ENCODE results near the gene GXYLT1.
"Not testable (repeated sequence)": the region's sequence is repeated elsewhere in the genome, so short reads cannot be mapped to it uniquely, and the experiment has no call there.

Gene GXYLT1

DNA sequence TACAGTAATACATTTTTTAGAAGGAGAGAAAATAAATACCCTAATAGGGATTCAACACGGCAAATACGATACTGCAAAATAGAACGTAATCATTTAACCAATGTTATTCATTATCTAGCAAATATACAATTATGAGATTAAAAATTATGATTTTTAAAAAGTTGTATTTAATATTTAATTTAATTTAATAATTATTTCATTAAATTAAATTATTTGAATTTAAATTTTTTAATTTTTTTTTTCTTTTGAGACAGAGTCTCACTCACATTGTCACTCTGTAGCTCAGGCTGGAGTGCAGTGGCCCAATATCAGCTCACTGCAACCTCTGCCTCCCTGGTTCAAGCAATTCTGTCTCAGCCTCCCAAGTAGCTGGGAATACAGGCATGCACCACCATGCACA lies 42.0 kb downstream of the GXYLT1 start:
- no peak for ATAC-seq (replicated peaks)
- peaks cover 6 to 8% of the 10 kb centered on the region in 2 donors for H3K4me1 Mint-ChIP-seq
- DNase-seq, result no peak
- H3K36me3 Mint-ChIP-seq, result peaks cover 0 to 3% of the 10 kb centered on the region in 2 donors
- H3K9me3 Mint-ChIP-seq, result no peaks in the 10 kb centered on the region
- H3K4me3 Mint-ChIP-seq, result no peak overlapping the region
- no peak overlapping the region for H3K27ac Mint-ChIP-seq
- no peaks in the 10 kb centered on the region for H3K27me3 Mint-ChIP-seq

DNA sequence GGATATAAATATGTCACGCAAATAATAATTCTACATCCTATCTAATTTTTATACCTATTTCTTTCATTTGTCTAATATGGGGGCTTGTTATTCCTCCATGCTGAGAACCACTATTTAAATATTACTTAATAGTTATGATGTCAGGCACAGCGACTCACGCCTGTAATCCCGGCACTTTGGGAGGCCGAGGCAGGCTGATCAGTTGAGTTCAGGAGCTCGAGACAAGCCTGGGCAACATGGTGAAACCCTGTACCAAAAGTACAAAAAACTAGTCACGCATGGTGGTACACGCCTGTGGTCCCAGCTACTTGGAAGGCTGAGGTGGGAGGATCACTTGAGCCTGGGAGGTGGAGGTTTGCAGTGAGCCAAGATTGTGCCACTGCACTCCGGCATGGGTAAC lies 45.2 kb downstream of the GXYLT1 start:
- no peaks in the 10 kb centered on the region for H3K27me3 Mint-ChIP-seq
- no peaks in the 10 kb centered on the region for H3K9me3 Mint-ChIP-seq
- H3K4me1 Mint-ChIP-seq, result peaks cover 12 to 27% of the 10 kb centered on the region in 2 donors
- H3K27ac Mint-ChIP-seq, result no peak overlapping the region
- peaks cover 13 to 18% of the 10 kb centered on the region in 2 donors for H3K36me3 Mint-ChIP-seq
- H3K4me3 Mint-ChIP-seq, result no peak overlapping the region
- DNase-seq (no peak), ATAC-seq (replicated peaks) (no peak)

- H3K27ac Mint-ChIP-seq, result peak overlapping the region; percentile 96
- peaks cover 13 to 18% of the 10 kb centered on the region in 2 donors for H3K36me3 Mint-ChIP-seq
- peak; percentile 96 to 98 for ATAC-seq (replicated peaks)
- no peak for DNase-seq
- H3K4me1 Mint-ChIP-seq, result peaks cover 12 to 27% of the 10 kb centered on the region in 2 donors
- H3K27me3 Mint-ChIP-seq, result no peaks in the 10 kb centered on the region
- peak overlapping the region; percentile 83 to 85 for H3K4me3 Mint-ChIP-seq
- no peaks in the 10 kb centered on the region for H3K9me3 Mint-ChIP-seq
Measured at GRCh38 chr12:42097971-42098370, 46.7 kb downstream of the GXYLT1 start.

GRCh38 chr12:42094277-42094676 lies 50.4 kb downstream of the GXYLT1 start:
- H3K4me1 Mint-ChIP-seq, result peaks cover 14 to 27% of the 10 kb centered on the region in 2 donors
- no peak overlapping the region for H3K4me3 Mint-ChIP-seq
- DNase-seq (no peak), ATAC-seq (replicated peaks) (no peak)
- no peaks in the 10 kb centered on the region for H3K27me3 Mint-ChIP-seq
- H3K36me3 Mint-ChIP-seq, result peaks cover 24 to 38% of the 10 kb centered on the region in 2 donors
- H3K9me3 Mint-ChIP-seq, result no peaks in the 10 kb centered on the region
- H3K27ac Mint-ChIP-seq, result no peak overlapping the region

- Mint-ChIP-seq H3K9me3 (no peaks in the 10 kb centered on the region), H3K4me1 (peaks cover 7 to 12% of the 10 kb centered on the region in 2 donors), H3K36me3 (peaks cover 29 to 43% of the 10 kb centered on the region in 2 donors), H3K27me3 (no peaks in the 10 kb centered on the region), H3K27ac (no peak overlapping the region), H3K4me3 (no peak overlapping the region)
- ATAC-seq (replicated peaks), result no peak
- DNase-seq, result no peak
Measured at GRCh38 chr12:42091769-42092168, 52.9 kb downstream of the GXYLT1 start.

GRCh38 chr12:42090899-42091298 lies 53.8 kb downstream of the GXYLT1 start:
- Mint-ChIP-seq H3K27ac (no peak overlapping the region), H3K9me3 (no peaks in the 10 kb centered on the region), H3K4me1 (peaks cover 5 to 6% of the 10 kb centered on the region in 2 donors), H3K27me3 (no peaks in the 10 kb centered on the region), H3K4me3 (no peak overlapping the region), H3K36me3 (peaks cover 25 to 40% of the 10 kb centered on the region in 2 donors)
- ATAC-seq (replicated peaks), result no peak
- DNase-seq, result no peak

- Mint-ChIP-seq H3K36me3 (peaks cover 24 to 47% of the 10 kb centered on the region in 2 donors), H3K4me3 (no peak overlapping the region), H3K9me3 (no peaks in the 10 kb centered on the region), H3K27ac (no peak overlapping the region), H3K4me1 (peaks cover 3 to 6% of the 10 kb centered on the region in 2 donors), H3K27me3 (no peaks in the 10 kb centered on the region)
- DNase-seq, result no peak
- ATAC-seq (replicated peaks), result no peak
Measured at GRCh38 chr12:42086031-42086430, 58.6 kb downstream of the GXYLT1 start.

- Mint-ChIP-seq H3K4me1 (peaks cover 3 to 6% of the 10 kb centered on the region in 2 donors), H3K27ac (no peak overlapping the region), H3K9me3 (no peaks in the 10 kb centered on the region), H3K27me3 (no peaks in the 10 kb centered on the region), H3K36me3 (peaks cover 24 to 48% of the 10 kb centered on the region in 2 donors), H3K4me3 (no peak overlapping the region)
- ATAC-seq (replicated peaks), result no peak
- no peak for DNase-seq
Measured at GRCh38 chr12:42085594-42085993, 59.1 kb downstream of the GXYLT1 start.

GRCh38 chr12:42084522-42084921 lies 60.2 kb downstream of the GXYLT1 start:
- peaks cover 20 to 41% of the 10 kb centered on the region in 2 donors for H3K36me3 Mint-ChIP-seq
- no peaks in the 10 kb centered on the region for H3K27me3 Mint-ChIP-seq
- no peaks in the 10 kb centered on the region for H3K9me3 Mint-ChIP-seq
- H3K4me1 Mint-ChIP-seq, result peaks cover 3 to 6% of the 10 kb centered on the region in 2 donors
- ATAC-seq (replicated peaks) (no peak), DNase-seq (no peak)
- no peak overlapping the region for H3K27ac Mint-ChIP-seq
- no peak overlapping the region for H3K4me3 Mint-ChIP-seq

GRCh38 chr12:42076976-42077375 lies 67.7 kb downstream of the GXYLT1 start:
- DNase-seq (no peak), ATAC-seq (replicated peaks) (no peak)
- no peak overlapping the region for H3K4me3 Mint-ChIP-seq

DNA sequence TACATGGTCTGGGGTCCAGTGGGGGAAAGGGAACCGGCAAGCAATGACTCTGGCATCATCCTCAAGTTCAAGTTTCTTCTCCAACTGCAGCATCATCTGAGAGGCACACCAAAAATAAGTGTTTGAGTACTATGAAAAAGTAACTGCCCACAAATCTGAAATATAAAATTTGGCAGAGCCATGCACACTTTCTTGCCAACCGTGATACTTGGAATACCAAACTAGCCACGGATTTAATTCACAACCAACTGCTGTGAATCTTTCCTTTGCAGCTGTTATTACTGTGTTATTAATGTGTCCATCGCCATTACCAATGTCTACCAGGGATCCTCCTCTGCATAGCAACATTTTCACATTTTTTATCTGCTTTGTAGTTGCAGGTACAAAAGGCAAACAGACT lies 74.6 kb downstream of the GXYLT1 start:
- Mint-ChIP-seq H3K4me1 (peaks cover 0 to 4% of the 10 kb centered on the region in 2 donors), H3K4me3 (no peak overlapping the region), H3K36me3 (peaks cover 0 to 3% of the 10 kb centered on the region in 2 donors), H3K27me3 (peaks cover 0 to 8% of the 10 kb centered on the region in 2 donors), H3K9me3 (peaks cover 6 to 13% of the 10 kb centered on the region in 2 donors), H3K27ac (no peak overlapping the region)
- ATAC-seq (replicated peaks), result no peak
- no peak for DNase-seq

More at GRCh38 chr12:42076976-42077375, 67.7 kb downstream of the GXYLT1 start:
- peaks cover 0 to 6% of the 10 kb centered on the region in 2 donors for H3K27me3 Mint-ChIP-seq
- no peak overlapping the region for H3K27ac Mint-ChIP-seq
- peaks cover 5 to 9% of the 10 kb centered on the region in 2 donors for H3K36me3 Mint-ChIP-seq
- peaks cover 8 to 10% of the 10 kb centered on the region in 2 donors for H3K9me3 Mint-ChIP-seq
- H3K4me1 Mint-ChIP-seq, result peaks cover 0 to 5% of the 10 kb centered on the region in 2 donors

DNA sequence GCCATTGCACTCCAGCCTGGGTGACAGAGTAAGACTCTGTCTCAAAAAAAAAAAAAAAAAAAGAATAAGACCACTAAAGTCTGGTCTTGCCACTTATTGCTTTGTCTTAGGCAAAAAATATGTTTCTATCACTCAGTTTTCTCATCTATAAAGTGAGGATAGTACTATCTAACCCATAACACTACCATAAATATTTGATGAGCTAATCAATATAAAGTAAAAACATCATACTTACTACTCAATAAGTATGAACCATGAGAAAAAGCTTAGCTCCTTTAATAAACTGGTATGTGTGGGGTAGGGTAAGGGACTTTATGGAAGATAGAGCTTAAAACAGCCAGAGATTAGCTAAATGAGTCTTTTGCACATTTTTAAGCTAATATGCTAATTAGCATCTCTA lies 85.5 kb downstream of the GXYLT1 start:
- ATAC-seq (replicated peaks) (no peak), DNase-seq (no peak)
- no peak overlapping the region for H3K27ac Mint-ChIP-seq

GRCh38 chr12:42056130-42056529 lies 88.5 kb downstream of the GXYLT1 start:
- Mint-ChIP-seq H3K9me3 (no peaks in the 10 kb centered on the region), H3K27me3 (peaks cover 12 to 36% of the 10 kb centered on the region in 2 donors), H3K36me3 (peaks cover 0 to 1% of the 10 kb centered on the region in 2 donors), H3K4me3 (peak overlapping the region; percentile 0 to 3), H3K4me1 (peaks cover 11 to 28% of the 10 kb centered on the region in 2 donors), H3K27ac (no peak overlapping the region)
- ATAC-seq (replicated peaks) (peak; percentile 100), DNase-seq (peak; percentile 37)

More for the DNA sequence above, 85.5 kb downstream of the GXYLT1 start:
- peaks cover under 1 to 4% of the 10 kb centered on the region in 2 donors for H3K9me3 Mint-ChIP-seq
- H3K36me3 Mint-ChIP-seq, result peaks cover 4 to 9% of the 10 kb centered on the region in 2 donors
- peaks cover 3 to 26% of the 10 kb centered on the region in 2 donors for H3K27me3 Mint-ChIP-seq
- peaks cover 11 to 23% of the 10 kb centered on the region in 2 donors for H3K4me1 Mint-ChIP-seq
- H3K4me3 Mint-ChIP-seq, result no peak overlapping the region

GRCh38 chr12:42053456-42053855 lies 91.2 kb downstream of the GXYLT1 start:
- peaks cover 1% of the 10 kb centered on the region in 2 donors for H3K36me3 Mint-ChIP-seq
- H3K4me3 Mint-ChIP-seq, result no peak overlapping the region
- peaks cover 0 to 2% of the 10 kb centered on the region in 2 donors for H3K9me3 Mint-ChIP-seq
- H3K27ac Mint-ChIP-seq, result no peak overlapping the region
- ATAC-seq (replicated peaks), result no peak
- DNase-seq, result no peak
- peaks cover 11 to 22% of the 10 kb centered on the region in 2 donors for H3K4me1 Mint-ChIP-seq
- peaks cover 17 to 32% of the 10 kb centered on the region in 2 donors for H3K27me3 Mint-ChIP-seq

DNA sequence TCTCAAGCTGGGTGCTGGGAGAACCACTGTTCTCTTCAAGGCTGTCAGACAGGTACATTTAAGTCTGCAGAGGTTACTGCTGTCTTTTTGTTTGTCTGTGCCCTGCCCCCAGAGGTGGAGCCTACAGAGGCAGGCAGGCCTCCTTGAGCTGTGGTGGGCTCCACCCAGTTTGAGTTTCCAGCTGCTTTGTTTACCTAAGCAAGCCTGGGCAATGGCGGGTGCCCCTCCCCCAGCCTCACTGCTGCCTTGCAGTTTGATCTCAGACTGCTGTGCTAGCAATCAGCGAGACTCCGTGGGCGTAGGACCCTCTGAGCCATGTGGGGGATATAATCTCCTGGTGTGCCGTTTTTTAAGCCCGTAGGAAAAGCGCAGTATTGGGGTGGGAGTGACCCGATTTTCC lies 95.7 kb downstream of the GXYLT1 start:
- not testable (repeated sequence) for H3K4me3 Mint-ChIP-seq; DNase-seq; ATAC-seq (replicated peaks); H3K27ac Mint-ChIP-seq; H3K4me1 Mint-ChIP-seq; H3K36me3 Mint-ChIP-seq
- peaks cover 17 to 41% of the 10 kb centered on the region in 2 donors for H3K27me3 Mint-ChIP-seq
- H3K9me3 Mint-ChIP-seq, result peaks cover 10 to 18% of the 10 kb centered on the region in 2 donors
